ENCODE data around the gene FSTL4. TPM values are rescaled to one million over a fixed set of nuclear protein-coding genes. Genes with fewer than 3 reads are reported as not detected.

FSTL4 gene
- total RNA-seq, 1 experiment from 2014 or later, result 2.7 TPM

GRCh38 chr5:133295520-133295919, 316.8 kb downstream of the FSTL4 start:
- H3K36me3 ChIP-seq (ENCODE audit: control insufficient read depth, insufficient read depth, low read length), result no peaks in the 10 kb centered on the region
- H3K4me1 ChIP-seq, result no peaks in the 10 kb centered on the region
- no peaks in the 10 kb centered on the region for H3K9me3 Mint-ChIP-seq (ENCODE audit: unreplicated experiment)
- ChIA-PET CTCF (interaction anchor here (0.7 kb wide), 1 partner anchor 25 kb away, joined by 3 read pairs; no protein-coding TSS in a partner anchor), POLR2A (no interaction called here)
- H3K4me1 Mint-ChIP-seq (ENCODE audit: low read depth, unreplicated experiment), result peaks cover 6% of the 10 kb centered on the region
- TF ChIP-seq, protein P1, sequence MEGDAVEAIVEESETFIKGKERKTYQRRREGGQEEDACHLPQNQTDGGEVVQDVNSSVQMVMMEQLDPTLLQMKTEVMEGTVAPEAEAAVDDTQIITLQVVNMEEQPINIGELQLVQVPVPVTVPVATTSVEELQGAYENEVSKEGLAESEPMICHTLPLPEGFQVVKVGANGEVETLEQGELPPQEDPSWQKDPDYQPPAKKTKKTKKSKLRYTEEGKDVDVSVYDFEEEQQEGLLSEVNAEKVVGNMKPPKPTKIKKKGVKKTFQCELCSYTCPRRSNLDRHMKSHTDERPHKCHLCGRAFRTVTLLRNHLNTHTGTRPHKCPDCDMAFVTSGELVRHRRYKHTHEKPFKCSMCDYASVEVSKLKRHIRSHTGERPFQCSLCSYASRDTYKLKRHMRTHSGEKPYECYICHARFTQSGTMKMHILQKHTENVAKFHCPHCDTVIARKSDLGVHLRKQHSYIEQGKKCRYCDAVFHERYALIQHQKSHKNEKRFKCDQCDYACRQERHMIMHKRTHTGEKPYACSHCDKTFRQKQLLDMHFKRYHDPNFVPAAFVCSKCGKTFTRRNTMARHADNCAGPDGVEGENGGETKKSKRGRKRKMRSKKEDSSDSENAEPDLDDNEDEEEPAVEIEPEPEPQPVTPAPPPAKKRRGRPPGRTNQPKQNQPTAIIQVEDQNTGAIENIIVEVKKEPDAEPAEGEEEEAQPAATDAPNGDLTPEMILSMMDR (IDR thresholded peaks at IDR 0.05; ENCODE audit: insufficient read depth in 1 of 2, low read depth in 1 of 2, low read length in 1 of 2, severe bottlenecking in 1 of 2, unreplicated experiment in 1 of 2), result no peak
- BruUV-seq (replicated peaks), result no TSS peak
- H3K27me3 Mint-ChIP-seq (ENCODE audit: insufficient read depth, unreplicated experiment), result no peaks in the 10 kb centered on the region
- no peak overlapping the region for H3K4me3 ChIP-seq (ENCODE audit: low read depth, low read length)
- H3K9me3 ChIP-seq, result no peaks in the 10 kb centered on the region
- H3K27ac Mint-ChIP-seq (ENCODE audit: unreplicated experiment), result no peak overlapping the region
- H3K4me3 Mint-ChIP-seq (ENCODE audit: unreplicated experiment), result no peak overlapping the region
- H3K36me3 Mint-ChIP-seq (ENCODE audit: insufficient read depth, unreplicated experiment), result no peaks in the 10 kb centered on the region
- no peaks in the 10 kb centered on the region; the same call in 1 of the 2 replicates for H3K27me3 ChIP-seq (replicated peaks; ENCODE audit: control insufficient read depth, insufficient read depth, low read length)
- no peak for DNase-seq
- intact Hi-C loops (cut with micrococcal nuclease; ENCODE audit: unreplicated experiment), result no loop called here

DNA sequence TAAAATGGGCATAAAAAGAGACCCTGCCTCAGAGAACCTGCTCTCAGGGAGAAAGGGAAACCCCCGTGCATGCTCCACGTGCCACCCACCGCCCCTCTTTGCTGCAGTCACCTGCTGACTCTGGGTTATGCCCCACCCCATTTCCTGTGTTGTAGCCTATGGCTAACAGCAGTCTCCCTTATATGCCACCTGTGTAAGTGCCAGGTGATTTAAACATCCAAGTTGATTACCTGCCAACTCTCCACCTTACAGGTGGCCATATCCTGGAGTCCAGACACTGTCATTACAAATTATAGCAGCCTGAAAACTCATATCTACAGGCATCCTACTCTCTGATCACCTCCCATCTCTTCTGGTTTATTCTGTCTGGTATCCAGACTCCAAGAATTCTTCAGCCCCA, 318.0 kb downstream of the FSTL4 start:
- Mint-ChIP-seq H3K4me1 (ENCODE audit: low read depth, unreplicated experiment) (peaks cover 6% of the 10 kb centered on the region), H3K4me3 (ENCODE audit: unreplicated experiment) (no peak overlapping the region), H3K27ac (ENCODE audit: unreplicated experiment) (no peak overlapping the region), H3K27me3 (ENCODE audit: insufficient read depth, unreplicated experiment) (no peaks in the 10 kb centered on the region), H3K36me3 (ENCODE audit: insufficient read depth, unreplicated experiment) (no peaks in the 10 kb centered on the region), H3K9me3 (ENCODE audit: unreplicated experiment) (no peaks in the 10 kb centered on the region)
- Histone ChIP-seq H3K36me3 (ENCODE audit: control insufficient read depth, insufficient read depth, low read length) (no peaks in the 10 kb centered on the region), H3K9me3 (no peaks in the 10 kb centered on the region), H3K4me3 (ENCODE audit: low read depth, low read length) (no peak overlapping the region), H3K27me3 (replicated peaks; ENCODE audit: control insufficient read depth, insufficient read depth, low read length) (no peaks in the 10 kb centered on the region; the same call in 1 of the 2 replicates), H3K4me1 (no peaks in the 10 kb centered on the region)
- BruUV-seq (replicated peaks), result no TSS peak
- no peak for DNase-seq
- ChIA-PET POLR2A (no interaction called here), CTCF (no interaction called here)
- intact Hi-C loops (cut with micrococcal nuclease; ENCODE audit: unreplicated experiment), result no loop called here
- TF ChIP-seq, protein P1 (IDR thresholded peaks at IDR 0.05; ENCODE audit: insufficient read depth in 1 of 2, low read depth in 1 of 2, low read length in 1 of 2, severe bottlenecking in 1 of 2, unreplicated experiment in 1 of 2), result no peak

DNA sequence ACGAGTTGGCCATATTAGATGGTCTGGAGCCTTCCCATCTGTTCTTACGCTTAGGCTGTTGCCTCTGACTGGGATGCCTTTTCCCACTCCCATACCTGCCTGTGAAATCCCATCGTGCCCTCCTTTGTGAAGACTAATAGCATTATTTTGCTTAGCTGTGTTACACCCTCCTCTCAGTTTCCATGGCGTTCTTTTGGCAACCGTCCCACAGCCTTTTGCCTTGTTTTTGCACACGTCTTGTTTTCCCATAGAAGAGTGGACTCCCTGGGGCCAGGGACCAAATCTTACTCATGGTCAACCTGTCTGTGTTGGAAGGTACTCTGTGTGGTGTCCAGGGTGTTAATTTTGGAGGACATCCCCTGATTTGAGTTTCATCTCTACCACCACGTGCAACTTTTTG, 318.4 kb downstream of the FSTL4 start:
- H3K27ac Mint-ChIP-seq (ENCODE audit: unreplicated experiment), result no peak overlapping the region
- H3K27me3 ChIP-seq (replicated peaks; ENCODE audit: control insufficient read depth, insufficient read depth, low read length), result no peaks in the 10 kb centered on the region; the same call in 1 of the 2 replicates
- TF ChIP-seq, protein P1 (IDR thresholded peaks at IDR 0.05; ENCODE audit: insufficient read depth in 1 of 2, low read depth in 1 of 2, low read length in 1 of 2, severe bottlenecking in 1 of 2, unreplicated experiment in 1 of 2), result no peak
- no peaks in the 10 kb centered on the region for H3K9me3 Mint-ChIP-seq (ENCODE audit: unreplicated experiment)
- ChIA-PET CTCF (no interaction called here), POLR2A (no interaction called here)
- H3K4me1 Mint-ChIP-seq (ENCODE audit: low read depth, unreplicated experiment), result peaks cover 6% of the 10 kb centered on the region
- no peaks in the 10 kb centered on the region for H3K27me3 Mint-ChIP-seq (ENCODE audit: insufficient read depth, unreplicated experiment)
- no peaks in the 10 kb centered on the region for H3K9me3 ChIP-seq
- H3K36me3 Mint-ChIP-seq (ENCODE audit: insufficient read depth, unreplicated experiment), result no peaks in the 10 kb centered on the region
- no peak overlapping the region for H3K4me3 ChIP-seq (ENCODE audit: low read depth, low read length)
- no peaks in the 10 kb centered on the region for H3K4me1 ChIP-seq
- H3K4me3 Mint-ChIP-seq (ENCODE audit: unreplicated experiment), result no peak overlapping the region
- intact Hi-C loops (cut with micrococcal nuclease; ENCODE audit: unreplicated experiment), result no loop called here
- no TSS peak for BruUV-seq (replicated peaks)
- DNase-seq, result no peak
- H3K36me3 ChIP-seq (ENCODE audit: control insufficient read depth, insufficient read depth, low read length), result no peaks in the 10 kb centered on the region
